Measurements from ENCODE around the gene ACACA. TPM values are rescaled to one million over a fixed set of nuclear protein-coding genes. Genes with fewer than 3 reads are reported as not detected.

Gene ACACA
- total and polyA plus RNA-seq, 2 experiments from 2014 or later, result 59.6 to 164 TPM

GRCh38 chr17:37276475-37276874 is 130.2 kb downstream of the ACACA start (continued):
- TF ChIP-seq ZNF462 (CRISPR knock-in tag; IDR thresholded peaks at IDR 0.05), result no peak
- TF ChIP-seq JUNB (IDR thresholded peaks at IDR 0.05; ENCODE audit: unreplicated experiment), result no peak
- TF ChIP-seq ZNF331 (CRISPR knock-in tag; IDR thresholded peaks at IDR 0.05; ENCODE audit: low read depth), result no peak
- no peak for TF ChIP-seq EZH2phosphoT487 (IDR thresholded peaks at IDR 0.05; ENCODE audit: unreplicated experiment)
- no peak for TF ChIP-seq EZH2 (IDR thresholded peaks at IDR 0.05; ENCODE audit: low read depth, unreplicated experiment)
- no peak for TF ChIP-seq CREB1 (CRISPR knock-in tag; IDR thresholded peaks at IDR 0.05; ENCODE audit: low read depth)
- TF ChIP-seq ETS1 (IDR thresholded peaks at IDR 0.05), result no peak
- TF ChIP-seq ZNF114 (CRISPR knock-in tag; IDR thresholded peaks at IDR 0.05), result no peak

GRCh38 chr17:37274461-37274860 is 132.2 kb downstream of the ACACA start:
- Mint-ChIP-seq H3K4me1 (no peaks in the 10 kb centered on the region), H3K36me3 (ENCODE audit: low read depth) (peaks cover 61% of the 10 kb centered on the region), H3K27ac (no peak overlapping the region), H3K9me3 (no peaks in the 10 kb centered on the region), H3K4me3 (no peak overlapping the region), H3K27me3 (ENCODE audit: insufficient read depth, low read depth, poor library complexity) (no peaks in the 10 kb centered on the region)
- Histone ChIP-seq H3K4me3 (no peak overlapping the region), H3K4me1 (ENCODE audit: insufficient read depth) (no peaks in the 10 kb centered on the region), H3K4me2 (no peak overlapping the region), H3K27ac (ENCODE audit: low read depth) (peak overlapping the region; percentile 45; the same call in 1 of the 2 replicates), H3F3A (replicated peaks; ENCODE audit: low read depth) (no peaks in the 10 kb centered on the region), H3K36me3 (ENCODE audit: insufficient read depth) (peaks cover 41% of the 10 kb centered on the region), H3K27me3 (ENCODE audit: insufficient read depth) (no peaks in the 10 kb centered on the region), H2AFZ (no peak overlapping the region), H4K20me1 (replicated peaks; ENCODE audit: insufficient read depth) (0 out of 2 replicates have a peak, but pooled peaks cover 7% of the 10 kb centered on the region), H3K9me2 (ENCODE audit: insufficient read depth) (no peaks in the 10 kb centered on the region), H3K79me2 (replicated peaks; ENCODE audit: insufficient read depth) (no peaks in the 10 kb centered on the region; the same call in none of the 2 replicates)
- ATAC-seq (no peak), DNase-seq (ENCODE audit: low spot score) (no peak)
- no peak for TF ChIP-seq ETS1 (IDR thresholded peaks at IDR 0.05)
- no peak for TF ChIP-seq CTCF (conservative IDR thresholded peaks at IDR 0.05; ENCODE audit: low read depth in 2 of 2)
- no peak for TF ChIP-seq CREB1 (CRISPR knock-in tag; IDR thresholded peaks at IDR 0.05; ENCODE audit: low read depth)

Data from GM23338 (cell line).